Panc1 (cell line): Measurements from ENCODE around the gene RNF145. TPM values are rescaled to one million over a fixed set of nuclear protein-coding genes. Genes with fewer than 3 reads are reported as not detected.

Experiments used
- ATAC-seq: fragments of 200-7000 bp; cut with Tn5 transposase; 2 replicates; pipeline ENCODE4 v1.9.1; 2020; ENCODE audit warnings: mild to moderate bottlenecking, moderate library complexity
- BruUV-seq: library from RNA; stranded (reverse); fragments of 400-500 nt; replicated peaks from 2 replicates; lab custom pipeline; 2021; lab: Mats Ljungman, UMichigan
- CTCF ChIA-PET: fragments of 300-600 bp; sonication (Branson Sonifier 250); formaldehyde crosslinking; loops from one replicate; lab custom pipeline; 2022; ENCODE audit warnings: antibody characterized with exemption; lab: Charles Lee
- POLR2A ChIA-PET: fragments of 300-600 bp; sonication (Branson Sonifier 250); formaldehyde crosslinking; loops from one replicate; lab custom pipeline; 2022; ENCODE audit warnings: antibody characterized with exemption; lab: Charles Lee
- DNase-seq: peaks from one replicate; pipeline ENCODE4 v3.0.0-alpha.2; 2010; ENCODE audit warnings: low read depth, low spot score
- H3K27ac ChIP-seq: 2 replicates; pipeline ENCODE4 v1.5.1; 2011; ENCODE audit warnings: mild to moderate bottlenecking, low read length, inconsistent platforms
- H3K27me3 ChIP-seq: fragments of 200-500 bp; sonication (Bioruptor generic); 2 replicates; pipeline ENCODE4 v1.6.0; 2014; ENCODE audit warnings: low read length, inconsistent platforms; ENCODE audit not compliant: control insufficient read depth, insufficient read depth
- H3K36me3 ChIP-seq: fragments of 200-500 bp; sonication (Bioruptor generic); 2 replicates; pipeline ENCODE4 v1.5.1; 2014; ENCODE audit warnings: inconsistent platforms, mild to moderate bottlenecking, low read length, moderate library complexity; ENCODE audit not compliant: control insufficient read depth, insufficient read depth
- H3K4me1 ChIP-seq: 2 replicates; pipeline ENCODE4 v1.5.1; 2011; ENCODE audit warnings: inconsistent platforms, mild to moderate bottlenecking, low read length, moderate library complexity; ENCODE audit not compliant: control insufficient read depth, insufficient read depth
- H3K4me3 ChIP-seq, 2 experiments: 2 replicates each; pipeline ENCODE4 v1.5.1; 2011 to 2012; ENCODE audit warnings: low read depth in 2 of 2, low read length in 2 of 2, mild to moderate bottlenecking in 2 of 2, inconsistent platforms in 1 of 2, moderate library complexity in 1 of 2
- H3K9me3 ChIP-seq: fragments of 200-500 bp; sonication (Bioruptor generic); 2 replicates; pipeline ENCODE4 v1.5.1; 2014; ENCODE audit warnings: low read depth, mild to moderate bottlenecking, inconsistent platforms, low read length, moderate library complexity; ENCODE audit not compliant: control insufficient read depth, insufficient read depth
- POLR2AphosphoS5 ChIP-seq: IDR thresholded peaks from 2 replicates; pipeline ENCODE4 v1.6.1; 2012; ENCODE audit warnings: mild to moderate bottlenecking, low read depth, low read length, moderate library complexity
- REST ChIP-seq, 2 experiments: IDR thresholded peaks; 2 replicates each; pipeline ENCODE4 v1.6.1; 2011 to 2012; ENCODE audit warnings: low read depth in 2 of 2, control low read depth in 1 of 2, low read length in 1 of 2, mild to moderate bottlenecking in 1 of 2, moderate library complexity in 1 of 2; ENCODE audit not compliant: insufficient read depth in 1 of 2
- SIN3A ChIP-seq: IDR thresholded peaks from 2 replicates; pipeline ENCODE4 v1.6.1; 2012; ENCODE audit warnings: low read depth, mild to moderate bottlenecking, low read length, moderate library complexity, borderline replicate concordance; ENCODE audit not compliant: insufficient read depth
- TCF7L2 ChIP-seq: IDR thresholded peaks from 2 replicates; pipeline ENCODE4 v1.6.1; 2011; ENCODE audit warnings: mild to moderate bottlenecking, low read depth, low read length, inconsistent platforms
- in situ Hi-C: cut with HindIII; loops from 2 replicates; pipeline ENCODE4 v1.10.0; 2016; ENCODE audit warnings: low sequenced_read_pairs, low pct_unique_long_range_greater_than_20kb
- intact Hi-C: fragments of 100-400 bp; cut with micrococcal nuclease; formaldehyde crosslinking; loops from one replicate; pipeline ENCODE4 v1.10.0; 2022; ENCODE audit not compliant: unreplicated experiment
- total RNA-seq: library from RNA; stranded (reverse); gene quantifications from one replicate; pipeline ENCODE4 v1.2.1, GENCODE V29; 2021; ENCODE audit not compliant: unreplicated experiment
- TF ChIP-seq, protein P1 (sequence below): fragments of 450-650 bp; IDR thresholded peaks from 2 replicates; pipeline ENCODE4 v1.5.1; 2017; ENCODE audit warnings: mild to moderate bottlenecking

RNF145 gene
- total RNA-seq, 1 experiment from 2014 or later, result 81.8 TPM

DNA sequence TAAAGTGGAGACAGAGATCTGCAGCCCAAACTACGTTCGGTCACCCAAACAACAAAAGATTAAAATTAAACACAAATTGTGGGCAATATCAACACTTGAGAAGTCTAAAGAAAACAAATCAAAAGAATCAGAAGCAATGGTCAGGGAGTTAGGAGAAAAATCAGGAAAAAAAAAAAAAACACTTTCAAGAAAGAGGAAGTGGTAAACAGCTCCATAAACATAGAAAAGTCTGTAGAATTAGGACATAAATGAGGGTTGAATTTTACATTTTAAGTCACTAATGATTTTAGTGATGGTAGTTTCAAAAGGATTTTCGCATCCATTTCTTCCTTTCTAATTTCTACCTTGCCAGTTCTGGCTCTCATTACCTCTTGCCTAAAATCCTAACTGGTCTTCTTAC, 10.1 kb downstream of the RNF145 start:
- ChIA-PET CTCF (no interaction called here), POLR2A (interaction anchor here (0.6 kb wide), 1 partner anchor 264 kb away, joined by 3 read pairs; no protein-coding TSS in a partner anchor)
- Histone ChIP-seq H3K4me1 (peaks cover 8% of the 10 kb centered on the region; the same call in 1 of the 2 replicates), H3K9me3 (no peaks in the 10 kb centered on the region), H3K27me3 (no peaks in the 10 kb centered on the region), H3K27ac (no peak overlapping the region), H3K36me3 (peaks cover 21% of the 10 kb centered on the region), H3K4me3 (no peak overlapping the region)
- ATAC-seq (no peak), DNase-seq (no peak)
- BruUV-seq, result no TSS peak
- in situ Hi-C loops, result no loop called here
- TF ChIP-seq, protein P1, sequence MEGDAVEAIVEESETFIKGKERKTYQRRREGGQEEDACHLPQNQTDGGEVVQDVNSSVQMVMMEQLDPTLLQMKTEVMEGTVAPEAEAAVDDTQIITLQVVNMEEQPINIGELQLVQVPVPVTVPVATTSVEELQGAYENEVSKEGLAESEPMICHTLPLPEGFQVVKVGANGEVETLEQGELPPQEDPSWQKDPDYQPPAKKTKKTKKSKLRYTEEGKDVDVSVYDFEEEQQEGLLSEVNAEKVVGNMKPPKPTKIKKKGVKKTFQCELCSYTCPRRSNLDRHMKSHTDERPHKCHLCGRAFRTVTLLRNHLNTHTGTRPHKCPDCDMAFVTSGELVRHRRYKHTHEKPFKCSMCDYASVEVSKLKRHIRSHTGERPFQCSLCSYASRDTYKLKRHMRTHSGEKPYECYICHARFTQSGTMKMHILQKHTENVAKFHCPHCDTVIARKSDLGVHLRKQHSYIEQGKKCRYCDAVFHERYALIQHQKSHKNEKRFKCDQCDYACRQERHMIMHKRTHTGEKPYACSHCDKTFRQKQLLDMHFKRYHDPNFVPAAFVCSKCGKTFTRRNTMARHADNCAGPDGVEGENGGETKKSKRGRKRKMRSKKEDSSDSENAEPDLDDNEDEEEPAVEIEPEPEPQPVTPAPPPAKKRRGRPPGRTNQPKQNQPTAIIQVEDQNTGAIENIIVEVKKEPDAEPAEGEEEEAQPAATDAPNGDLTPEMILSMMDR, result no peak
- TF ChIP-seq TCF7L2 (no peak), POLR2AphosphoS5 (no peak), REST (IDR thresholded peaks at IDR 0.05; ENCODE audit: insufficient read depth in 1 of 2, low read depth in 2 of 2, low read length in 1 of 2) (no peak), SIN3A (no peak)
- intact Hi-C loops, result no loop called here

GRCh38 chr5:159198063-159199036, 11.0 kb downstream of the RNF145 start:
- in situ Hi-C loops (no loop called here), intact Hi-C loops (no loop called here)
- Histone ChIP-seq H3K4me1 (no peaks in the 10 kb centered on the region; the same call in 1 of the 2 replicates), H3K9me3 (no peaks in the 10 kb centered on the region), H3K36me3 (peaks cover 25% of the 10 kb centered on the region), H3K27ac (no peak overlapping the region), H3K4me3 (no peak overlapping the region), H3K27me3 (no peaks in the 10 kb centered on the region)
- ATAC-seq (no peak), DNase-seq (no peak)
- CTCF ChIA-PET, result interaction anchor here (0.5 kb wide), 1 partner anchor 1336 kb away, joined by 6 read pairs; no protein-coding TSS in a partner anchor
- POLR2A ChIA-PET, result interaction anchor here (0.6 kb wide), 1 partner anchor 264 kb away, joined by 3 read pairs; no protein-coding TSS in a partner anchor
- BruUV-seq, result no TSS peak
- TF ChIP-seq, protein P1, result no peak
- TF ChIP-seq REST (IDR thresholded peaks at IDR 0.05; ENCODE audit: insufficient read depth in 1 of 2, low read depth in 2 of 2, low read length in 1 of 2) (no peak), POLR2AphosphoS5 (no peak), TCF7L2 (no peak), SIN3A (no peak)
